Activated naive CD8-positive, alpha-beta T cell treated with anti-CD3 and anti-CD28 coated beads, Interleukin-2, amount 50 U/mL, for 16 hours (primary cell): ENCODE results near the gene RUNX2.

Experiments
- DNase-seq: peaks from one replicate; pipeline ENCODE4 v3.0.0-alpha.2; 2020; ENCODE audit warnings: low read depth, low spot score

The RUNX2 gene

DNA sequence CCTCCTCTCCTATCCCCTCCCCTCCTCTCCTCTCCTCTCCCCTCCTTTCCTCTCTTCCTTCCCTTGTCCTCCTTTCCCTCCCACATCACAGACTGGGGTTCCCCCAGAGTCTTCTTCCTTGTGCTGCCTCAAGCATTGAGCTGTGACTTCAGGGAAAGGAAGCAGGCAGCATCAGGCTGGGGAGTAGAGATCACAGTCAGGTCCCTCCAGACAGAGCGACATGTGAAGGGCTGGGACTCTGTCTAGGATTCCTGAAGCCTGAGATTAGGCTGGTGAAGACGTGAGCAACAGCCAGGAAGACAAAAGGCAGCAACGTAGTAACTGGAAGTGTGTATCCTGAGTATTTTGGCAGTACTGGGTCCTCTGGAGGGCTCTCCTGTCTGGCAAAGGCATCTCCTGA lies 315.0 kb downstream of the RUNX2 start:
- DNase-seq: no peak

GRCh38 chr6:45644720-45645119 lies 316.6 kb downstream of the RUNX2 start:
- DNase-seq: no peak

- DNase-seq: no peak
Observed at GRCh38 chr6:45645302-45645701, 317.2 kb downstream of the RUNX2 start.

DNA sequence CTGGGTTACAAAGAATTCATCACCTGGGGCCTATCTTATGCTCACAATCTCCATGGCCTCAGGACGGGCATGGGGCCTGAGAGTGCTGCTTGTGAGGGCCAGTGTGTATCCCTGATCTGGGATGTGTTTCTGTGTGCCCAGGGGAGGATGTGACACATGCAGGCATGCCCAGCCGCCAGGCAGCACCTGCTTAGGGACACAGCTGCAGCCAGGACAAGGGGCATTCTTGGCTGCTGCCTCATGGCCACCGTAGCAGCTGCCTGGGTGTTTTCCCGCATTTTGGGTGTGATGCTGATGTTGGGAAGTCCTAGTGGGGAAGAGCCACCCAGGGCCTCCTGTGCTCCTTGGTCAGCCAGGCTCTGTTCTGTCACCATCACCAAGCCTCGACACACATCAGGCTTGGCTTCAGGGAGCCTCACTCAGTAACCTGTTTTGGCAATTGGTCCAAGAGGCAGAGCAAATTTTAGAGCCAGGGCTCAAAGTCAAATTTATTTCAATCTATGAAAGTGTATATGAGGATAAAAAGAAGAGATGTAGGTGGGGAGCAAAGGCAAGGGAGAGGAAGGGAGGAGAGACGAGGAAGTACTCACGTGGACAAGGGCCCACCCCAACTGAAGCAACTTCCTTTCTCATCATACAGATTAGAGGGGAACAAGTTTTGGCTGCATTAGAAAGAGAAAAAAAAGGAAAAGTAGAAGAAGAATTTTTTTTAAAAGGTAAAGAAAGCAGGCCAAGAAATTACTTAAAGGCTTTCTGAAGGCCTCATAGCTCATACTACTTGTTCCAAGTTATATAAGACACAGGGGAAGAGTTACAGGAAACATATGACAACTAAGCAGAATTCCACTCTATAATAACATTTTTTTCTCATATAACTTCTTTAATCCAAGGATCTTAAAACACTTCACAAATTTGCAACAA lies 319.5 kb downstream of the RUNX2 start:
- no peak for DNase-seq

- DNase-seq: no peak
Observed at GRCh38 chr6:45648262-45648620, 320.1 kb downstream of the RUNX2 start.

DNA sequence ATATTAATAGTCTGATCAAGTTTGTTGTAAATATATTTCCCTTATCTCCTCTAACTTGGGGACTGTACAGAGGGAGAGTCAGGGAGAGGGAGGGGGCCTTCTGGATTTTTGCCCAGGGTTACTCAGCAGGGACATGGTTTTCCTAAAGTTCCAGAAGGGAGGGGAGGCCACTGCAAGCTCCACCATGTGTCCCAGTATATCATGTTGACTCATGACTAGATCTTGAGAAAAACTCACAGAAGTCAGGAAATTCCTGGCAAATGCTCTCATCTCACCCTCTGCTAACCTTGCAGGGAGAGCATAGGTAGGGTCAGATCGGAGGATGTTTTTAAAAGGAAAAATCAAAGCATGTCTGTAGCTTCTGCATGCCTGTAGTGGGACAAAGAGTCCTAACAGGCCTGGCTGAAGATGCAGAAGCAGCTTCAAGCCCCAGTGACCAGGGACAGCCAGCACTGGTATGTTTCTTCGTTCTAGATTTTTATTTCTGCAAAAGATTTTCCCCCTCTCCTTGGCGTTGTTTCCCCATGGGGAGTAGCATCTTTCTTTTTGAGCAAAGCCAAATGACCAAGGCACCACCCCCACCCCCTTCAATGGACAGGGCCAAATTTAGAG lies 322.5 kb downstream of the RUNX2 start:
- DNase-seq: no peak

- DNase-seq: no peak
Observed at GRCh38 chr6:45651301-45651700, 323.2 kb downstream of the RUNX2 start.

GRCh38 chr6:45652416-45652815 lies 324.3 kb downstream of the RUNX2 start:
- no peak for DNase-seq

- DNase-seq: no peak
Observed at GRCh38 chr6:45653117-45653883, 325.2 kb downstream of the RUNX2 start.

DNA sequence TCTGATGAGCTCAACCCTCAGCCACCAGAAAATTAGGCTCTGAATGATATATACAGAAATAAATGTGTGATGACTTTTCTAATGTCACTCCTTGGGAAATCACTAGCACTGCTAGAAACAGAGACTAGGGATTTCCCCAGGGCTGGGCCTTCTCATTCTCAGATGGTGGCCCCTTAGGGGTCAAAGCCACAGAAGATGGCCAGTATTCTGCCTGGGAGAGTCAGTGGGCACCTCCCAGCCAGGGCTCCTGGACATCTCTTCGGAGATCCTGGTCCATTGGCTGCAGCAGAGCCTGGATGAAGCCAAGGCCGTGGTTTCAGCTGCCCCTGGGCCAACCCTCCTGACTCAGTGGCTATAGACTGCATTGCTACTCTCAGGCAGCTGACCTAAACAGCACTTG lies 326.5 kb downstream of the RUNX2 start:
- no peak for DNase-seq

- DNase-seq: no peak
Observed at GRCh38 chr6:45655745-45656476, 327.8 kb downstream of the RUNX2 start.

GRCh38 chr6:45657226-45657625 lies 329.1 kb downstream of the RUNX2 start:
- DNase-seq: no peak

DNA sequence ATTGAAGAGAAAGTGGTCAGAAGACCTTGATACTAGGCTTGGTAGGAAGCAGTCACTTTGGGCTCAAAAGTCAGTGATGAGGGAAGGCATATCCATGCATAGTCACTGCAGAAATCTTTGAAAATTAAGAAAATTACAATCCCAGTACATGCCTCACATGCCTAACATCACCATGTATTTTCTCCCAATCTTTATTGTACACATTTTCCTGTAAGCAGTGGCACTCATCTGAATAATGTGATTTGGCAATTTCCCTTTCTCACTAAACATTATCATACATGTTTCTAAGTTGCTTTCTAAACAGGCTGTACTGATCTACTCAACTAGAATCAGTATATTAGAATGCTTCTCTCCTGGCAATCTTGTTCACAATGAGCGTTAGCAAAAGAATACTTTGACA lies 330.3 kb downstream of the RUNX2 start:
- no peak for DNase-seq

DNA sequence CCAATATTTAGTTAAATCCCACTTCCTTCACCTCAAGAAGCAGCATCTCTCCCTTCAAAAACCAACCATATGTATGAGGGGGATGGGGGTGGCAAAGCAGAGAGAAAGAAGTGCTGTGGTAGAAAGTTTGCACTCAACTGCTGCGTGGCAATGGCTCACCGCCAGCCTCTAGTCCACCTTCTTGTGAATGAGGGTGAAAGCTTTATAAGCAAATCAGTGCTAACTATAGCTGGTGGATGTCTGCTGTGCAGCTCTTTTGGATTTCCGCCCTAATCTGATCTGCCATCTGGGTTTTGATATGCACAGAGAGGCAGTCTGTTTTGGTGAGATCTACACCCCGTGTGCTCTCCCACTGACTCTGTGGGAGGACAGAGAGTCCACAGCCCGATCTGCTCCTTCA lies 330.8 kb downstream of the RUNX2 start:
- no peak for DNase-seq

GRCh38 chr6:45661661-45662060 lies 333.5 kb downstream of the RUNX2 start:
- DNase-seq: no peak

- no peak for DNase-seq
Observed at GRCh38 chr6:45663251-45664221, 335.4 kb downstream of the RUNX2 start.

DNA sequence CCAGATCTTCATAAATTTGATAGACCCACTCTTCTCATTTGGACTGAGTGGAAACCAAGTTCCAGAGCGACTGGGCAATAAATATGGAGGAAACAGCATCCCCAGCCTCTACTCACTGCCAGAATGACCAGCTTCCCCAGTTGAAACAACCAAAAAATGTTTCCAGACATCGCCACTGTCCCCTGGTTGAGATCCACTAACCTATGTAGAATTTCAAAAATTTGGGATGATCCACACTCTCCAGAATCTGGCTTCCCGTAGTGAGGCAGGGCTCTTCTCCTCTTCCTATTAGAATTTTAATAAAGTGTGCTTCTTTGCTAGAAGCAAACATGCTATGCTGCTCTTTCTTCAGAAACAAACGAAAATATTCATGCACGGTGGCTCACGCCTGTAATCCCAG lies 336.6 kb downstream of the RUNX2 start:
- no peak for DNase-seq

GRCh38 chr6:45665859-45666258 lies 337.7 kb downstream of the RUNX2 start:
- no peak for DNase-seq

DNA sequence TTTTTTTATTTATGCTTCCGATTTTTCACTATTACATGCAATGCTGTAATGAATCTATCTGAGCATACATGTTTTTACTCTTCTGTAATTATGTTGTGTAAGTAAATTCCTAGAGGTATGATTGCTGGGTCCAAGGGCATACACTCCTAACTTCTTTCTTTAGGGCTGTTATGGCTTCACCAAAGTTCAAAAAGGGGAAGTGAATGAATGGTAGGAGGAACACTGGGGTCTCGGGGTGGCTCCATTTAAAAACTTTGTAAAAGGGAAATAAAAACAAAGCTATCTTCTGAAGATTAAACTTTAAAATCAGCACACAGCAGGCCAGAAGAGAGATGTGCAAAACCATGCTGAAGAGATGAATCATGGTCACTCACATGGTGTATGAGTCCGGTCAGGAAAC lies 338.7 kb downstream of the RUNX2 start:
- no peak for DNase-seq

DNA sequence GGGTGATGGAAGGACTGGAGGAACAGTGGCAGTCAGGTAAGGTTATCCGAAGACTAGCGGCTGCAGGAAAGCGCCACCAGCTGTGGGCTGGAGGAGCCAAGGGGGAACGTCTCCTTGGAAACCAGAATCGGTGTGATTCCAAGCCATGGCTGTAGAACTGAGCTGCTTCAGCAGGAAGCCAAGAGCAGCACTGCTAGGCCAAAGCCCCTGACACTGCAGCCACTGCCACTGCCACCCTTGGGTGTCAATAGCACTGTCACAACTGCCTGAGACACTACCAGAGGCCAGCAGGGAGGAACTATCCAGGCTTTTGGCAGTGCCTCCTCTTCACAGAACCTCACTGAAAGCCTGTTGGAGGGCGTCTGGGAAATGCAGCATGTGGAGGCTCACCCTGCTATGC lies 339.2 kb downstream of the RUNX2 start:
- no peak for DNase-seq

DNA sequence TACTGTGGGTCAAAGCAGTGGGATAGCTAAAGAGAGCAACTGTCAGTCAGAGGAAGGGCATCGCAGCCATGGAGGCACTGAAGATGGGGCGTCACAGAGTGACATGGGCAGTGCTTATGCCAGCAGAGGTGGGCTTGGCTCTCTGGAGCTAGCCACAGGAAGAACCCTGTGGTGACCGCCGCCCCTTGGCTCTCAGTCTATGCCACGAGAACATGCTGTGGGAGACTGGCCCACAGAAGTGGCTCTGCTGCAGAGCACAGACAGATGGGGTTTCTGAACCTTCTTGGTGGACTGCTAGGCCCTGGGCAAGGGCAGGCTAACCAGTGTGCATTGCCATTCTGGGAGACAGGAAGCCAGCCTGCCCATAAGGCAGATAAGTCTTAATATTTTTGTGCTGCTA lies 339.6 kb downstream of the RUNX2 start:
- no peak for DNase-seq
